HEK293 (cell line): ENCODE results near the gene CHSY1.

ENCODE experiments used
- CTCF ChIA-PET: fragments of 350-600 bp; formaldehyde crosslinking; extraction: SDS; loops from one replicate; lab custom pipeline; 2021; ENCODE audit warnings: antibody characterized with exemption; lab: Yijun Ruan, JAX
- POLR2A ChIA-PET: fragments of 300-600 bp; formaldehyde crosslinking; extraction: SDS; loops from one replicate; lab custom pipeline; 2020; ENCODE audit warnings: antibody characterized with exemption, inconsistent platforms; lab: Yijun Ruan, JAX
- H3K27ac ChIP-seq: fragments of 200-500 bp; sonication (Bioruptor generic); 2 replicates; pipeline ENCODE4 v1.5.1; 2014; ENCODE audit warnings: low read depth, low read length, control low read depth, inconsistent platforms; ENCODE audit errors: extremely low read depth
- H3K36me3 ChIP-seq, 2 experiments: fragments of 200-500 bp in 1 of 2; sonication (Bioruptor generic) in 1 of 2; 1 replicate in 1 of 2; 2 replicates in 1 of 2; pipeline ENCODE4 v1.5.1; 2014 to 2017; ENCODE audit warnings: inconsistent platforms in 2 of 2, low read length in 2 of 2; ENCODE audit not compliant: control insufficient read depth in 2 of 2, insufficient read depth in 1 of 2
- H3K4me1 ChIP-seq: fragments of 200-500 bp; sonication (Bioruptor generic); 2 replicates; pipeline ENCODE4 v1.5.1; 2014; ENCODE audit warnings: mild to moderate bottlenecking, low read length, inconsistent platforms; ENCODE audit not compliant: control insufficient read depth, insufficient read depth
- H3K4me3 ChIP-seq: 2 replicates; pipeline ENCODE4 v1.5.1; 2011; ENCODE audit warnings: low read depth, mild to moderate bottlenecking, control low read depth, low read length, moderate library complexity
- H3K9me3 ChIP-seq: fragments of 200-500 bp; sonication (Bioruptor generic); 2 replicates; pipeline ENCODE4 v1.5.1; 2014; ENCODE audit warnings: low read depth, low read length, inconsistent platforms; ENCODE audit not compliant: control insufficient read depth, insufficient read depth
- MZF1 ChIP-seq: fragments of 450-650 bp; formaldehyde crosslinking; IDR thresholded peaks from 2 replicates; pipeline ENCODE4 v1.5.1; 2017; ENCODE audit warnings: missing biosample characterization, missing genetic modification characterization, borderline replicate concordance
- ZBTB20 ChIP-seq: fragments of 450-650 bp; formaldehyde crosslinking; IDR thresholded peaks from 2 replicates; pipeline ENCODE4 v1.5.1; 2016; ENCODE audit warnings: missing biosample characterization, missing genetic modification characterization
- ZBTB7A ChIP-seq: fragments of 450-650 bp; formaldehyde crosslinking; IDR thresholded peaks from 2 replicates; pipeline ENCODE4 v1.5.1; 2016; ENCODE audit warnings: low read depth, missing biosample characterization, missing genetic modification characterization
- ZBTB8A ChIP-seq: fragments of 450-650 bp; formaldehyde crosslinking; IDR thresholded peaks from 2 replicates; pipeline ENCODE4 v1.5.1; 2016; ENCODE audit warnings: missing biosample characterization, missing genetic modification characterization
- ZNF140 ChIP-seq: fragments of 450-650 bp; formaldehyde crosslinking; IDR thresholded peaks from 2 replicates; pipeline ENCODE4 v1.5.1; 2016; ENCODE audit warnings: missing biosample characterization, missing genetic modification characterization
- ZNF155 ChIP-seq: fragments of 450-650 bp; formaldehyde crosslinking; IDR thresholded peaks from 2 replicates; pipeline ENCODE4 v1.5.1; 2016; ENCODE audit warnings: missing biosample characterization, missing genetic modification characterization
- ZNF157 ChIP-seq: fragments of 450-650 bp; formaldehyde crosslinking; IDR thresholded peaks from 2 replicates; pipeline ENCODE4 v1.5.1; 2016; ENCODE audit warnings: missing biosample characterization, missing genetic modification characterization
- ZNF221 ChIP-seq: fragments of 450-650 bp; formaldehyde crosslinking; IDR thresholded peaks from 2 replicates; pipeline ENCODE4 v1.5.1; 2017; ENCODE audit warnings: missing biosample characterization, missing genetic modification characterization, borderline replicate concordance
- ZNF366 ChIP-seq: fragments of 450-650 bp; formaldehyde crosslinking; conservative IDR thresholded peaks from 2 replicates; pipeline ENCODE4 v1.5.1; 2016; ENCODE audit warnings: missing biosample characterization, missing genetic modification characterization
- ZNF48 ChIP-seq: fragments of 450-650 bp; formaldehyde crosslinking; IDR thresholded peaks from 2 replicates; pipeline ENCODE4 v1.5.1; 2016; ENCODE audit warnings: missing biosample characterization, missing genetic modification characterization
- ZNF514 ChIP-seq: fragments of 450-650 bp; formaldehyde crosslinking; IDR thresholded peaks from 2 replicates; pipeline ENCODE4 v1.5.1; 2016; ENCODE audit warnings: missing biosample characterization, missing genetic modification characterization
- ZNF558 ChIP-seq: fragments of 450-650 bp; formaldehyde crosslinking; IDR thresholded peaks from 2 replicates; pipeline ENCODE4 v1.5.1; 2016; ENCODE audit warnings: missing biosample characterization, missing genetic modification characterization
- ZNF610 ChIP-seq: fragments of 450-650 bp; formaldehyde crosslinking; IDR thresholded peaks from 2 replicates; pipeline ENCODE4 v1.5.1; 2016; ENCODE audit warnings: missing biosample characterization, missing genetic modification characterization, borderline replicate concordance
- ZNF623 ChIP-seq: fragments of 450-650 bp; formaldehyde crosslinking; IDR thresholded peaks from 2 replicates; pipeline ENCODE4 v1.5.1; 2016; ENCODE audit warnings: missing biosample characterization, missing genetic modification characterization
- ZNF670 ChIP-seq: fragments of 450-650 bp; formaldehyde crosslinking; IDR thresholded peaks from 2 replicates; pipeline ENCODE4 v1.5.1; 2016; ENCODE audit warnings: missing biosample characterization, missing genetic modification characterization, low read depth
- ZNF701 ChIP-seq: fragments of 450-650 bp; formaldehyde crosslinking; IDR thresholded peaks from 2 replicates; pipeline ENCODE4 v1.5.1; 2016; ENCODE audit warnings: missing biosample characterization, missing genetic modification characterization
- TF ChIP-seq, protein P1 (sequence below): fragments of 450-650 bp; formaldehyde crosslinking; IDR thresholded peaks from 2 replicates; pipeline ENCODE4 v1.5.1; 2016; ENCODE audit warnings: missing biosample characterization, missing genetic modification characterization
- TF ChIP-seq, protein P2 (sequence below): fragments of 450-650 bp; formaldehyde crosslinking; IDR thresholded peaks from 2 replicates; pipeline ENCODE4 v1.5.1; 2016; ENCODE audit warnings: missing biosample characterization, missing genetic modification characterization, low read depth
- TF ChIP-seq, protein P3 (sequence below): fragments of 450-650 bp; formaldehyde crosslinking; IDR thresholded peaks from 2 replicates; pipeline ENCODE4 v1.5.1; 2016; ENCODE audit warnings: missing biosample characterization, missing genetic modification characterization
- TF ChIP-seq, protein P4 (sequence below): IDR thresholded peaks from 2 replicates; pipeline ENCODE4 v1.6.1; 2011; ENCODE audit warnings: mild to moderate bottlenecking, low read depth, low read length, borderline replicate concordance

The CHSY1 gene

DNA sequence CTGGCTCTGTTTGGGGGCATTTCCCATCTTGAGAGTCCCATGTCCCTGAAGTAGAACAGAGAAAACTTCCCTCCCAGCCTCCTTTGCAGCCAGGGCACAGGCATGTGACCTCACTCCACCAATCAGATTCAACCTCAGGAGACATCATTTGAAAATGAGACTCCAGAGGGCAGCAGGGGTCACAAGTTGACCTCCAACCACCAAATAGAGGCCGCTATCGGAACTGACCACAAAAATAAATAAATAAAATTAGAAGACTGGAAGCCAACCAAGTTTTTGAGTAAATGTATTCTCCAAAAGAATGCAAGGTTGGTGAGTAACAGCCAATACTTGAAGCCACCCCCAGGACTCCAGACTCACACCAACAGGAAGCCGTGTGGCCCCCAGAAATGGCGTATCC is 106.5 kb downstream of the CHSY1 start:
- peaks cover 6% of the 10 kb centered on the region for H3K4me1 ChIP-seq
- no peaks in the 10 kb centered on the region for H3K9me3 ChIP-seq
- TF ChIP-seq ZNF610 (tag by site-specific recombination) (no peak), ZNF701 (tag by site-specific recombination) (no peak), ZNF623 (tag by site-specific recombination) (no peak), ZNF155 (tag by site-specific recombination) (no peak), ZNF221 (tag by site-specific recombination) (no peak), ZBTB7A (tag by site-specific recombination) (no peak), ZNF514 (tag by site-specific recombination) (no peak), ZNF366 (tag by site-specific recombination) (no peak), MZF1 (tag by site-specific recombination) (no peak), ZNF140 (tag by site-specific recombination) (no peak)
- TF ChIP-seq, protein P1, sequence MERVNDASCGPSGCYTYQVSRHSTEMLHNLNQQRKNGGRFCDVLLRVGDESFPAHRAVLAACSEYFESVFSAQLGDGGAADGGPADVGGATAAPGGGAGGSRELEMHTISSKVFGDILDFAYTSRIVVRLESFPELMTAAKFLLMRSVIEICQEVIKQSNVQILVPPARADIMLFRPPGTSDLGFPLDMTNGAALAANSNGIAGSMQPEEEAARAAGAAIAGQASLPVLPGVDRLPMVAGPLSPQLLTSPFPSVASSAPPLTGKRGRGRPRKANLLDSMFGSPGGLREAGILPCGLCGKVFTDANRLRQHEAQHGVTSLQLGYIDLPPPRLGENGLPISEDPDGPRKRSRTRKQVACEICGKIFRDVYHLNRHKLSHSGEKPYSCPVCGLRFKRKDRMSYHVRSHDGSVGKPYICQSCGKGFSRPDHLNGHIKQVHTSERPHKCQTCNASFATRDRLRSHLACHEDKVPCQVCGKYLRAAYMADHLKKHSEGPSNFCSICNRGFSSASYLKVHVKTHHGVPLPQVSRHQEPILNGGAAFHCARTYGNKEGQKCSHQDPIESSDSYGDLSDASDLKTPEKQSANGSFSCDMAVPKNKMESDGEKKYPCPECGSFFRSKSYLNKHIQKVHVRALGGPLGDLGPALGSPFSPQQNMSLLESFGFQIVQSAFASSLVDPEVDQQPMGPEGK (tag by site-specific recombination), result no peak
- TF ChIP-seq, protein P2, sequence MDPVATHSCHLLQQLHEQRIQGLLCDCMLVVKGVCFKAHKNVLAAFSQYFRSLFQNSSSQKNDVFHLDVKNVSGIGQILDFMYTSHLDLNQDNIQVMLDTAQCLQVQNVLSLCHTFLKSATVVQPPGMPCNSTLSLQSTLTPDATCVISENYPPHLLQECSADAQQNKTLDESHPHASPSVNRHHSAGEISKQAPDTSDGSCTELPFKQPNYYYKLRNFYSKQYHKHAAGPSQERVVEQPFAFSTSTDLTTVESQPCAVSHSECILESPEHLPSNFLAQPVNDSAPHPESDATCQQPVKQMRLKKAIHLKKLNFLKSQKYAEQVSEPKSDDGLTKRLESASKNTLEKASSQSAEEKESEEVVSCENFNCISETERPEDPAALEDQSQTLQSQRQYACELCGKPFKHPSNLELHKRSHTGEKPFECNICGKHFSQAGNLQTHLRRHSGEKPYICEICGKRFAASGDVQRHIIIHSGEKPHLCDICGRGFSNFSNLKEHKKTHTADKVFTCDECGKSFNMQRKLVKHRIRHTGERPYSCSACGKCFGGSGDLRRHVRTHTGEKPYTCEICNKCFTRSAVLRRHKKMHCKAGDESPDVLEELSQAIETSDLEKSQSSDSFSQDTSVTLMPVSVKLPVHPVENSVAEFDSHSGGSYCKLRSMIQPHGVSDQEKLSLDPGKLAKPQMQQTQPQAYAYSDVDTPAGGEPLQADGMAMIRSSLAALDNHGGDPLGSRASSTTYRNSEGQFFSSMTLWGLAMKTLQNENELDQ, result no peak
- H3K27ac ChIP-seq, result no peak overlapping the region
- CTCF ChIA-PET, result interaction anchor here (0.7 kb wide), 1 partner anchor 1893 kb away, joined by 3 read pairs; no protein-coding TSS in a partner anchor
- H3K36me3 ChIP-seq, result no peaks in the 10 kb centered on the region
- no peak overlapping the region for H3K4me3 ChIP-seq
- POLR2A ChIA-PET, result interaction anchor here (1.0 kb wide), 1 partner anchor 106 kb away, joined by 4 read pairs; the partner anchor contains the start of gene CHSY1

DNA sequence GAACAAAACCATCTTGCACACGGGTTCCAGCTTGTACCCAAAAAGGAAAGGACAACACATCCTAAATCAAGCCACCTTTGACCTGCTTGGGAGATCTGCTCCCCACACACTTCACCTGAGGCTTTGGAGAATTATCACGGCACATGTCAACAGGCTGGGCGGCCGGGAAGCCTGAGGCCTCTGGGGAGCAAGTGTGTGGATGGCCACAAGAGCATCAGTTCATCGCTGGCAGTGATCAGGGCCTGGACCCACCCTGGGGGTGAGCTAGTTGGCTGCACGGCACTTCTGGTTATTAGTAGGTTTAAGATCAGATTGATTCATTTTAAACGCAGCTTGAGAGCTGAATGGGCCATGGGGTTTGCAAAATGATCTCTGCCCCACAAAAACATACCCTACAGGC is 108.5 kb downstream of the CHSY1 start:
- ChIA-PET POLR2A (interaction anchor here (0.6 to 1.6 kb wide), 2 partner anchors 11 to 133 kb away, joined by 3 to 5 read pairs; no protein-coding TSS in a partner anchor), CTCF (interaction anchor here (0.8 to 1.4 kb wide), 2 partner anchors 39 to 114 kb away, joined by 3 to 4 read pairs; no protein-coding TSS in a partner anchor)
- no peak overlapping the region for H3K27ac ChIP-seq
- TF ChIP-seq ZNF48 (tag by site-specific recombination), result no peak
- no peak for TF ChIP-seq ZNF670 (tag by site-specific recombination)
- TF ChIP-seq, protein P3, sequence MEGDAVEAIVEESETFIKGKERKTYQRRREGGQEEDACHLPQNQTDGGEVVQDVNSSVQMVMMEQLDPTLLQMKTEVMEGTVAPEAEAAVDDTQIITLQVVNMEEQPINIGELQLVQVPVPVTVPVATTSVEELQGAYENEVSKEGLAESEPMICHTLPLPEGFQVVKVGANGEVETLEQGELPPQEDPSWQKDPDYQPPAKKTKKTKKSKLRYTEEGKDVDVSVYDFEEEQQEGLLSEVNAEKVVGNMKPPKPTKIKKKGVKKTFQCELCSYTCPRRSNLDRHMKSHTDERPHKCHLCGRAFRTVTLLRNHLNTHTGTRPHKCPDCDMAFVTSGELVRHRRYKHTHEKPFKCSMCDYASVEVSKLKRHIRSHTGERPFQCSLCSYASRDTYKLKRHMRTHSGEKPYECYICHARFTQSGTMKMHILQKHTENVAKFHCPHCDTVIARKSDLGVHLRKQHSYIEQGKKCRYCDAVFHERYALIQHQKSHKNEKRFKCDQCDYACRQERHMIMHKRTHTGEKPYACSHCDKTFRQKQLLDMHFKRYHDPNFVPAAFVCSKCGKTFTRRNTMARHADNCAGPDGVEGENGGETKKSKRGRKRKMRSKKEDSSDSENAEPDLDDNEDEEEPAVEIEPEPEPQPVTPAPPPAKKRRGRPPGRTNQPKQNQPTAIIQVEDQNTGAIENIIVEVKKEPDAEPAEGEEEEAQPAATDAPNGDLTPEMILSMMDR, result no peak
- TF ChIP-seq ZNF558 (tag by site-specific recombination), result no peak
- TF ChIP-seq, protein P4, sequence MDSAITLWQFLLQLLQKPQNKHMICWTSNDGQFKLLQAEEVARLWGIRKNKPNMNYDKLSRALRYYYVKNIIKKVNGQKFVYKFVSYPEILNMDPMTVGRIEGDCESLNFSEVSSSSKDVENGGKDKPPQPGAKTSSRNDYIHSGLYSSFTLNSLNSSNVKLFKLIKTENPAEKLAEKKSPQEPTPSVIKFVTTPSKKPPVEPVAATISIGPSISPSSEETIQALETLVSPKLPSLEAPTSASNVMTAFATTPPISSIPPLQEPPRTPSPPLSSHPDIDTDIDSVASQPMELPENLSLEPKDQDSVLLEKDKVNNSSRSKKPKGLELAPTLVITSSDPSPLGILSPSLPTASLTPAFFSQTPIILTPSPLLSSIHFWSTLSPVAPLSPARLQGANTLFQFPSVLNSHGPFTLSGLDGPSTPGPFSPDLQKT, result no peak
- TF ChIP-seq ZNF157 (tag by site-specific recombination), result no peak
- TF ChIP-seq ZBTB20, result no peak
- TF ChIP-seq ZBTB8A (tag by site-specific recombination), result no peak
- no peaks in the 10 kb centered on the region for H3K4me1 ChIP-seq
- no peaks in the 10 kb centered on the region for H3K36me3 ChIP-seq
- H3K4me3 ChIP-seq, result no peak overlapping the region
- no peaks in the 10 kb centered on the region for H3K9me3 ChIP-seq
